HG02642 (cell line): ENCODE measurements around the gene S100A13.
A peak's percentile ranks its signal among the peaks of the same experiment; 100 is the strongest.
"Not testable (repeated sequence)": the region's sequence is repeated elsewhere in the genome, so short reads cannot be mapped to it uniquely, and the experiment has no call there.

Experiments
- ATAC-seq: cut with Tn5 transposase; IDR thresholded peaks from one replicate; pipeline ENCODE4 v1.9.1; 2021; ENCODE audit warnings: mild to moderate bottlenecking; ENCODE audit not compliant: unreplicated experiment, poor library complexity

S100A13 gene

DNA sequence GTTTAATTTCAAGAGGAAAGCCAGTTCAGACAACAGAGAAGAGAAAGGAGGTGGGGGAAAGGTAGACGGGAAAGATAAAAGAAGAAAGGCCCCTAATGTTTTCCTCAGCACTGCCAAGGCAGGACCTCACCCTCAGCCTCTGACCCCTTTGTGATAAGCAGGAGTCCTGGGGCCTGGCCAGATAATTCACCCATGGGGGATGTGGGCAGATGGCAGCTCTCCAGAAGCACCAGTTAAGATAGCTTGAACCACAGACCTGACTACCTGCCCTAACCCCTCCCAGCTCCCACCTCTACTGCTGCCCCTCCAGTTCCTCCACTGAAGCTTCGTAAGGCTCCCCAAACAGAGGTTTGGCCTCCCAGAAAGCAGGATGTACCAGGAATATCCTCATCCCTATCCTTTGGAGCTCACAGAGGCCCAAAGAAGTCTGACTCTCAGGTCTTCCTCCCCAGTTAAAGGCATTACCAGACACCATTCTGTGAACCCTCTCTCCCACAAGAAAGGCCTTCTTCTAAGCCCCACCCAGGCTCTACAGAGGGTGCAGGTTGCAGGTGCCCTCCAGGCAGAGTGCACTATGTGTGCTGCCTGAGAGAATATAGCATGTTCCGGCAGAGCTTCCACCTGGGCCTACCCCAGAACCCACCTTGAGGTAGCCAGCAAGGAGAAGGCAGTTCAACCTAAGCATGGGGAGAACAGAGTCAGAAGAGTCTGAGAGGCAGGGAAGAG lies 22.0 kb upstream of the S100A13 start:
- ATAC-seq, result no peak

DNA sequence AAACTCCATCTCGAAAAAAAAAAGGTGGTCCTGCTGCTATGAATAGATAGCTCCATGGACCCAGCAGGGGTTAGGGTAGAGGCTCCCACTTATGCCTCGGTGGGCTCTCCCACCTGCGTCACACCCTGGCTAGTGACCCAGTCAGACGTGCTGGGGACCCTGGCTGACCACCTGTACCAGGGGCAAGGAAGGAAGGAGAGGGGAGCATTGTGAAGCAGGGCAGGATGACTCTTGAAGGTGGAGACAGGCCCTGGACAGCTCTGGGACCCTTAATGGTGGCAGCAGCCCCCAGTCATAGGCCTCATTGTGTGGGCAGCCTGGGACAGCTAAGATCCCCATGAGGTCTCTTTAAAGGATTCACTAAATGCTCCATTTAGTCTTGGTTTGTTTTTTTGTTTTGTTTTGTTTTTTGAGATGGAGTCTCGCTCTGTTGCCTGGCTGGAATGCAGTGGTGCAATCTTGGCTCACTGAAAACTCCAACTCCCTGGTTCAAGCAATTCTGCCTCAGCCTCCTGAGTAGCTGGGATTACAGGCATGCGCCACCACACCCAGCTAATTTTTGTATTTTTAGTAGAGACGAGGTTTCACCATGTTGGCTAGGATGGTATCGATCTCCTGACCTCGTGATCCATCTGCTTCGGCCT lies 20.8 kb upstream of the S100A13 start:
- no peak for ATAC-seq

DNA sequence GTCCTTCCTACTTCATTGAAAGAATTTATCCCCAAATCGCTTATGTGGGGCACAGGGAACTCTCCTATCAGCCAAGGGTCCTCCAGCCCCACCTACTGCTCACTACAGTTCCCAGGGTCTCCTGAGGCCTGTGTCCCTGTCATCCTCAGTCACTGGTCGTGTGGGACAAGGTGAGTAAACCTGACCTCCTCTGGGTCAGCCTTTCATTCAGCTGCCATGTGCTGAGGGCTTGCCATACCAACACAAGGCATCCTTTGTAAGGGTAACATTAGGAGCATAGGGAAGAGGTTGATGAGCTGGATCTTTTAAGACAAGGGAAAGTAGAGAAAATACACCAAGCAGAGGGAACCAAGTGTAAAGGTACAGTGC lies 20.0 kb upstream of the S100A13 start:
- ATAC-seq, result no peak

DNA sequence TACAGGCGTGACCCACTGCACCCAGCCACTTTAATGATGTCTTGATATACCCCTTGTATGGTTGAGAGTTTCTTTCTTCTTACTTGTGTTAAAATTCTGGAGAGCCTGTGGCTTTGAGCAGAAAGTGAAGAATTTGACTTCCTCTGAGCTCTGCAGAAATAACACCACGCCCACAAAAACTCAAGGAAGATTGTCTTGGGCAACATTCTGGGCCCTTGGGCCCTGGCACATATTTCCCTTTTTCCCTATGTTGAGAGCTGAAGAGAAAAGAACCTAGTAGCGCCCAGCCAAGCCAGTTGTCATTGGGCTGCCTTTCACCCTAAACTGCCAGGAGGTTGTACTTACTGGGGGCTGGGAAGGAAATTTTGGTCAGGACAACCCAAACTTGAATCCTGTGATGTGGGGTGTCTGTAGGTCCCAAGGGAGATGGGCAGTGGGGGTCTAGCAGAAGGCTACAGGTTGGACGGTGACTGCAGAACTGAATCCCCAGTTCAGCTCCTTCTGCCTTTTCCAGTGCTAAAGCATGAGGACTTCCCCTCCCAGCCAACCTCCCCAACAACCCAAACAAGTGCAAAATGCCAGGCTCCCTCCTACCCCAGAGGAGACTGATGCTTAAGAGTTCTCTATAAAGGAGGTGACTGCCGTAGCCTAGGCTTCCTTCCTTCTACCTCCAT lies 19.5 kb upstream of the S100A13 start:
- no peak for ATAC-seq

DNA sequence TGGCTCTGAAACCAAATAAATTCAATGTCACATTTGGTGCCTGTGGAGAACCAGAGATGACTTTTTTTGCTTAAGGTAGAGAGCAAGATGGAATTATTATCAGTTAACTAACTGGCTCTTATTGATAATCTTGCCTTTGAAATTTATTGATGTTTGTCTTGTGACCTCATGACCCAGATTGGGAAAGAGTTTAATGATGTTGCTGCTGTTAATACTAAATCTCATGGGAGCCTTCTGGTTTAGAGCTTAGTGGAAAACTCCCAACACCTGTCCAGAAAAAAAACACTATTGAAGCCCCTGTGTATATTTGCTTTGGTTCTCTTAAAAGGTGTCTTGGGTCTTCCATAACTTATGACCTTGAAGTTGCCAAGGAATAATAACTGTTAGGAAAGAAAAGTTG lies 16.5 kb upstream of the S100A13 start:
- no peak for ATAC-seq

DNA sequence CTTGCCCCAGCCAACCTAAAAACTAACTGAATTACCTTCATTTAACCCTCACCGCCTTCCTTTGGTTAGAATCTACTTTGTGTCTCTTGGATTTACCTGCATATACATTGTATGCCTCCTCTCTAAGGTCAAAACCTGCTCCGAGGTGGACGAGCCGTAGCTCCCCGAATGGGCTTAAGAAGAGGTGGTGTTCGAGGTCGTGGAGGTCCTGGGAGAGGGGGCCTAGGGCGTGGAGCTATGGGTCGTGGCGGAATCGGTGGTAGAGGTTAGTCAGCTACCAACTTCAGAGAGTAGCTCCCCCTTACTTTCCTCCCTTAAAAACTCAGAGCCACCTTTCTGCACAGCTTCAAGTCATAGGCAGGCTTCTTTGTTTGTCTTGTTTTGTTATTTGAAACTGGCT lies 15.8 kb upstream of the S100A13 start:
- ATAC-seq, result no peak

DNA sequence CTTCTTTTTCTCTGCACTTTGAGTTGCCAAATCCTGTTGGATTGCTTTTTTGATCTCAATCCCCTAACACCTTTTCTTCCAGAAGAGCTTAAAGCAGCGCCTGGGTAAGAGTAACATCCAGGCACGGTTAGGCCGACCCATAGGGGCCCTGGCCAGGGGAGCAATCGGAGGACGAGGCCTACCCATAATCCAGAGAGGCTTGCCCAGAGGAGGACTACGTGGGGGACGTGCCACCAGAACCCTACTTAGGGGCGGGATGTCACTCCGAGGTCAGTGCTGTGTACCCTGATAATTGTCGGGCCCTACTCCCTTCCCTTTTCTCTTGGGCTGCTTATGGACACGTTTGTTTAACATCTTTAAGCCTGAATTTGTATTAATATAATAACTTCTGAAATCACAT lies 14.9 kb upstream of the S100A13 start:
- no peak for ATAC-seq

DNA sequence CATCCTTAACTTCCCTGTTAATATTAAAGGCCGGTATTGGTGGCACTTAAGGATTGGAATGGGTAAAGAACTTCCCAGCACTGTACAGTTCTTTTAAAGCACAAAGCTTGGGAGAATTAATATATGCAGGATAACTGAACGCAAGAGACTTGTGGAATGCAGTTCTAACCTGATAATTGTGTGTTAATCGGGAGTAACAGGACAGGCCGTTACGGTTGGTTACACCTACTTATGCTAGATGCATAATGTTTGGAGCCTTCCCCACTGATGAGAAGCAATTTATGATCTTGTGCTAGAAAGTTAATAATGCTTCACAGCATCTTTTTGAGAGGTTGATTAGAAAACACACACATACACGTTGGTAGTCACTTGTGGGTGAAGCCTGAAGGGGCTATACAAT lies 13.6 kb upstream of the S100A13 start:
- no peak for ATAC-seq

DNA sequence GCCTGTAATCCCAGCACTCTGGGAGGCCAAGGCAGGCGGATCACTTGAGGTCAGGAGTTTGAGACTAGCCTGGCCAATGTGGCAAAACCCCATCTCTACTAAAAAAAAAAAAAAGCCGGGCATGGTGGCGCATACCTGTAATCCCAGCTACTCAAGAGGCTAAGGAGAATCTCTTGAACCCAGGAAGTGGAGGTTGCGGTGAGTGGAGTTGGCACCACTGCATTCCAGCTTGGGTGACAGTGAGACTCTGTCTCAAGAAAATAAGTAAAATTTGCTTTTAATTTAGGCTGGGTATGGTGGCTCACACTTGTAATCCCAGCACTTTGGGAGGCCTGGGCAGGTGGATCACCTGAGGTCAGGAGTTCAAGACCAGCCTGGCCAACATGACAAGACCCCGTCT lies 12.9 kb upstream of the S100A13 start:
- ATAC-seq, result not testable (repeated sequence)

DNA sequence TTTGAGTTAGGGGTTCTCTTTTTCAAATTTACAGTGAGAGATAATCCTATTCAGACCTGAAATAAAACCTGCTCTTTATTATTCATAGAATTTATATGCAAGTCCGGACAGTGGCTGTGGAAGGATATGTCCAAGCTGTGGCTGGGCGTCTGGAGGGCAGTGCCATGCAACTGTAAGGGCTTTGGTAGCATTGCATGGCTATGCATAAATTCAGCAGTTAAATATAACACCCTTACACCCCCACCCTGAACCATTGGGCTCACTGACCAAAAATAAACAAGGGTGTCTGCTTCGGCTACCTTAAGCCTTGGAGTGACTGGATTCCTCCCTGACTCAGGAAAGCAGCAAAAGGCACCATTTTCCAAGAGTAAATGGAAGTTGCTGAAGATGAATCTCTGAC lies 12.0 kb upstream of the S100A13 start:
- ATAC-seq, result no peak

DNA sequence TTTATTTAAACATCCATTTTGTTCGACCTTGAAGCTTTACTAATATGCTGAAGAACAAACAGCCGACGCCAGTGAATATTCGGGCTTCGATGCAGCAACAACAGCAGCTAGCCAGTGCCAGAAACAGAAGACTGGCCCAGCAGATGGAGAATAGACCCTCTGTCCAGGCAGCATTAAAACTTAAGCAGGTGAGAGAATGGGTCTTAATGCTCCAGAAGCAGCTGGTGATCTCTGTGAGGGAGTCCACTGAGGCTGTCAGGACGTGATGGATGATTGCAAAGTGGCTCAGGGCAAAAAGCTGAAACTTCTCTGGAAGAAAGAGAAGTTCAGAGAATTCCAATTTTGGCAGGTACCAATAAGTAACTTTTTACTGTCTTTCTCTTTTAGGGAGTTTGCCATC lies 11.0 kb upstream of the S100A13 start:
- no peak for ATAC-seq

DNA sequence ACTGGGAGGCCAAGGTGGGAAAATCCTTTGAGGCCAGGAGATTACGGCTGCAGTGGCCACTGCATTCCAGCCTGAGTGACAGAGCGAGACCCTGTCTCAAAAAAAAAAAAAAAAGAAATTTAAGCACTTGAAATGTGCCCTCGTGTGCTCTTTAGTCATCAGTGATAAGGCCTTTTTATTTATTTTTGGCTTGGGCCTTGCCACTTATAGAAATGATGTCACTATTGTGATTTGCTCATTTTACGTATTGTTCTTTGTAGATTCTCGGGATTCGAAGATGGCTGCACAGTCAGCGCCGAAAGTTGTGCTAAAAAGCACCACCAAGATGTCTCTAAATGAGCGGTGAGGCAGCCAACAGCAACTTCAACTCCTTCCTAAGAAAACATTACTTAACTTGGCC lies 9.0 kb upstream of the S100A13 start:
- ATAC-seq, result no peak

DNA sequence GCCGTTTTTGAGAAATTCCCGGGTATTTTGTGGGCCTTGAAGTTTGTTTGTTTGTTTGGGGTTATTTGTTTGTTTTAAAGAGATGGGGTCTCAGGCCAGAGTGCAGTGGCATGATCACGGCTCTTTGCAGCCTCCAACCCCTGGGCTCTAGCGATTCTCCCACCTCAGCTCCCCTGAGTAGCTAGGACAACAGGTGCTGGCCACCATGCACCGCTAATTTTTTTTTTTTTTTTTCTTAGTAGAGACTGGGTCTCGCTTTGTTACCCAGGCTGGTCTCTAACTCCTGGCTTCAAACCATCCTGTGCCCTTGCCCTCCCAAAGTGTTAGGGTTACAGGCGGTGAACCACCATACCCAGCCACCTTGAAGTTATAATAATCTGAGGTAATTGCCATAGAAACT lies 8.6 kb upstream of the S100A13 start:
- ATAC-seq, result no peak

DNA sequence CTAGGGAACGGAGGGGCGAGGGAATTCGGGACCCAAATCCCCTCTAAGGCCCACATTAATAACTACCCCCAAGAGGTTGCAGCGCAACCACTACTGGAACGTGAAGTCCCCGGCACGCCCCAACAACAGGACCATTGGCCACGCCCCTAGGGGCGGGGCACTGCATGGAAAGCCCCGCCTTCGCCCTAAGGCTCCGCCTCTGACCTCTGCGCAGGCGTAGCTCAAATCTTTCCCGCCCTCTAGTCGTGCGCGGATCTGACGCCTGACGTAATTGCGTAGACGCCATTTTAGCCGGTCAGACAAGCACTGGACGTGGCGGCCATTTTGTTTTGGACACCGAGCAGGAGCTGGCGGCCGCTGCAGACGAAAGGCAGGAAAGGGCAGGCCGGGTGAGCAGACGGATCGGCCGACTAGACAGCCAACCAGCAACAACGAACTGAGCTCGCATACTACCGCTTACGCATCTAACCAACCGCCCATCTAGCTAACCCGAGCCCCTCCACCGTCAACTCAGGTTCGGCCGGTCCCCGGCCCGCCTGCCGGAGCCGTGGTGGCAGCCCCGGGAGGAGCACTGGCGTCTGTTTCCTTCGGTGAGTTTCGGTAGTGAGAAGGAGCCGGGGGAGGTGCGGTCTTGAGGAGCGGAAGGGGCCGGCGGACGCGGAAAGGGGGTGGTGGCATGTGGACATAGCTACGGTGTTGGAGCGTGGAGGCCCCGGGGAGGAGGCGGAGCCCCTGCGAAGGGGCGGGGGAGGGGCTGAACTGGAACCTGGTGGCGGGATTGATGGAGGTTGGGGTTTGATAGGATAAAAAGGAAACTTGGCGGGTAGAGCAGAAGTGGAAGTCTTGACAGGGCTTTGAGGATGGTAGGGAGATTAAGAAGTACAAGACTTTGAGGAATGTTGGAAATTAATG lies 6.7 kb upstream of the S100A13 start, which contains the start of gene CHTOP:
TSS of gene CHTOP (plus strand) at position 313 of the 912 bp plus-strand sequence. CDS start 2,523 bp downstream, outside the sequence.
- peak; percentile 87 for ATAC-seq

DNA sequence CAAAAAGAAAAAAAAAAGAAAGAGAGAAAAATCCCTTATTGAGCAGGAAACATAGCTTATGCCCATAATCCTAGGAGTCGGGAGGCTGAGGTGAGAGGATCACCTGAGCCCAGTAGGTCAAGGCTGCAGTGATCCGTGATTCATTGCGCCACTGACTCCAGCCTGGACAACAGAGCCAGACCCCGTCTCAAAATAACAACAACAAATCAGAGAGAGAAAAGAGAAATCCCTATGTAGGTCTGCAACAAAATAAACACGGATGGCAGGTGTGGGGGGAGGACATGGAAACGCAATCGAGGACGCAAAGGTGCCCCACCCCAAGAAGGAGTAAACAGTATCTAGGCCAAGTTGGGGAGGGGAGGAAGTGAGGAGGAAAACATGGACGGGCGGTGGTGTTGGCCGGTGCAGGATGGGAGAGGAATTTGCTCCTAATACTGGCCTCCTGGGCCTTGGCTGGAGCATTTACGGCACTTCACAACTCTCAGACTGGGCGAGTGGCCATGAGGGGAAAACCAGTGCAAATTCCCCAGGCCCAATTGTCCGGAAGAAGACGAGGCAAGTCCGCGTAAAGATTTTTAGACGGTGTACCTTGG lies 6.0 kb upstream of the S100A13 start:
- no peak for ATAC-seq

DNA sequence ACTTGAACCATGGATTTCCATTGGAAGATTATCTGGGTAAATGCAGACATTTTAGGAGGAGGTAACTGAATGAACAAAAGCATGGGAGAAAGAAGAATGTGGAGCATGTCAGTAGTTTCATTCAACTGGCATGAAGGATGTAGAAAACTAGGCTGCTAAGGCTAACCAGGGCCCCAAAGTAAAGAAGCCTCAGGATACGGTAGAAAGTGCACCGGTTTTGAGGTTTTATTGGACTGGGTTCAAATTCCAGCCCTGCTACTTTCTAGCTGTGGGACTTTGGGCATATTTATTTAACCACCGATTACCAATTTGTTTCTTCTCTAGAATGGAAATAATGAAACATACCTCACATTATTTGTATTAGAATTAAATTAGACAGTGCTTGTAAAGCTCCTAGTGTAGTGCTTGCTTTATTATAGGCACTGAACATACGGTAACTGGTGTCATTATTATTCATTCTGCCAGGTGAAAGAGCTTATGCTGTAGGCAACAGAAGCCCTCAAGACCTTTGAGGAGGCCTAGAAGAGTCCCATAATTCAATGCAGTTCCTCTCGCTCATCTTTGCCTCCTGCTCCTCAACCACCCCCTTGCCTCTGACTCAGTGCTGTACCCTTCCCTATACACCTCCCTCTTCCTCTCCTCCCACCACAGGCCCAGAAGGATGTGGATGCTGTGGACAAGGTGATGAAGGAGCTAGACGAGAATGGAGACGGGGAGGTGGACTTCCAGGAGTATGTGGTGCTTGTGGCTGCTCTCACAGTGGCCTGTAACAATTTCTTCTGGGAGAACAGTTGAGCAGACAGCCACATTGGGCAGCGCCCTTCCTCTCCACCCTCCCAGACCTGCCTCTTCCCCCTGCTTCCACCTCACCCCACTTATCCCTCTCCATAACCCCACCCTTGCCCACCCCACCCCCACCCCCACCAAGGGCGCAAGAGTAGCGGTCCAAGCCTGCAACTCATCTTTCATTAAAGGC lies 4.0 kb upstream of the S100A13 start:
- no peak for ATAC-seq

DNA sequence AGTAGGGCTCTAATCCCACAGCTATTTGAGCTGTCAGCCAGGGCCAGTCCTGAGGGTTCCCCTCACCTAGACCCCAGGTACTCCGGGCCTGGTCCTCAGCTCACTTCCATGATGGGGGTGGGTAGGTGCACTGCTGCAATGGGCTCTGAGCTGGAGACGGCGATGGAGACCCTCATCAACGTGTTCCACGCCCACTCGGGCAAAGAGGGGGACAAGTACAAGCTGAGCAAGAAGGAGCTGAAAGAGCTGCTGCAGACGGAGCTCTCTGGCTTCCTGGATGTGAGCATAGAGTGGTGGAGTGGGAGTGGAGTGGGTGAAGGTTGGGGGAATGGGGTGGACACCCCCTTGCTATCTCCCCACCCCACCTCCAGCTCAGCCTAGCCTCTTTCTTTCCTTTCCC lies 3.1 kb upstream of the S100A13 start:
- no peak for ATAC-seq

DNA sequence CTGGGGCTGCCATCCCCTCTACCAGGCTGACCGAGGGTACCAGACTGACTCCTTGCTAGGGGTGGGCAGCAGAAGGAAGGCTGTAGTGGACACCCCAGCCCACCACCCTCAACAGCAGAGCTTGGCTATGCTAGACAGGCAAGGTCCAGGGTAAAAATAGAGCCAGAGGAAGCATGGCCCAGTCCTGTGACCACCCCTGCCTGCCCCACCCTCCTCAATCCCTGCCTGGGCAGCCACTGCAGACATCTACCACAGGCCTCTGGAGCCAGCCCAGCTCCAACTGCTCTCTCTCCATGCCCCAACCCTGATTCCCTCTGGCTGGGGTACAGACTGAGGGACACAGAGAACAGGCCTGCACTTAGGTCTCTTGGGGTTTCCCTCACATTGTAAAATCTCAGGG lies 2.7 kb upstream of the S100A13 start:
- ATAC-seq, result no peak

DNA sequence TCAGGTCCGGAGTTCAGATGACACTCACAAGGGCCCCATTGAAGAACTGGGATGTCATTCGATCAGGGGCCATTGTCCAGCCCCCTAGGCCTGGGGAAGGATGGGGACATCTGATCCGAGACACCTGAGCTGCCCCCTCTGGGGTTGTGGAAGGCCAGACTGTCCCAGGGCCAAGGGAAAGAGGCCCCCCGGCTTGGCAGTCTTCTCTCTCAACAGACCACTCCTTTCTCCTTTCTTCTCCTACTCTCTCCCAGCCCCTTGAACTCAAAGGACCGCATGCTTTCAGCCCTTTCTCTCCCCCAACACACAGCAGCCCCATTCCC lies 2.0 kb upstream of the S100A13 start:
- no peak for ATAC-seq
